Measurements from ENCODE around the gene DCTD. TPM values are rescaled to one million over a fixed set of nuclear protein-coding genes. Genes with fewer than 3 reads are reported as not detected.
A peak's percentile ranks its signal among the peaks of the same experiment; 100 is the strongest.

Gene DCTD
- total and polyA plus RNA-seq, 5 donors from 2014 or later: 57.5 to 104 (median 85.8) TPM

DNA sequence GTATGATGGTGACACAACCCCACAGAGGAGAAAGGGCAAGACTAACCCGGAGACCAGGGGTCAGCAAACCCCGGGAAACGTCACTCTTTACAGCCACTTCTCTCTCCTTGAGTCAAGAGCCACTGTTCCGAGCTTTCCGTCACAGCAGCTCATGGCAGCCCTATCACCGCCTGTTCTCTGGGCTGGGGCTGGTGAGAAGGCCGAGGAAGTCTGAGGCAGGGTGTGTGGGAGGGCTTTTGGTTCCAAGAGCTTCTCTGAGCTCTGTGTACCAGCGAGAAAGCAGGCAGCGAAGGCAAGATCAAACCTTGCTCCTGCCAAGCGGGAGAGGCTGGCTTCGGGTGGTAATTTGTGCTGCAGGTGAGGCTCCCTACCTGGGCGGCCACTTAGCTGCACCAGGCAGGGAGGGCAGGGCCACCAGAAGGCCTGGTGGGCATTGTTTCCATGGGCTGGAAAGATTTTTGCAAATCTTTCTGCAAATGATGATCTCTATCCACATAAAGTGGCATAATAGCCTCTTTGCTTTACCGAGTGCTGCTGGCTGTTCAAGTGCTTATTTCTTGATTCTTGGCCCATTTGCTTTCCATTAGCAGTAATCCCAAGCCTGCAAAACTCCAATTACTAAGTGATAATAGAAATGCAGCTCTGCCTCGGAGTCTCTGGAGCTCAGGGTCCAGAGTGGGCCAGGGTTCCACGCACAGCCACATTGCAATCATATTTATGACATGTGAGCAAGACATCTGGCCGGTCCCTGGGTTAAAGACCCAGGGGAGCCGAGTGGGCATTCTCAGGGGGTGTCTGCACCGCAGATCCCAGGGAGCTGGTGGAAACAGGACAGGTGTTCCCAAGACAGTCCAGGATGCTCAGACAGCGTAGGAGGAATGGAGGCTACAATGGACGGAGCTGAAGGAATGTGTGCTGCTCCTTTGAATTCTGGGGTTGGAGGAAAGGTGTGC is 41.5 kb downstream of the DCTD start:
- Mint-ChIP-seq H3K27ac (peak overlapping the region in 2 of 3 donors; percentile 17 to 25), H3K4me1 (peaks cover 0 to 4% (median 0%) of the 10 kb centered on the region in 4 donors), H3K4me3 (no peak overlapping the region), H3K36me3 (peaks cover 39% of the 10 kb centered on the region), H3K27me3 (no peaks in the 10 kb centered on the region), H3K9me3 (no peaks in the 10 kb centered on the region)
- Histone ChIP-seq H3K4me1 (ENCODE audit: control insufficient read depth, insufficient read depth, low read length, poor library complexity, severe bottlenecking) (no peaks in the 10 kb centered on the region), H3K36me3 (ENCODE audit: control insufficient read depth, insufficient read depth, low read length) (no peaks in the 10 kb centered on the region), H3K9me3 (ENCODE audit: control insufficient read depth in 2 of 2, low read length in 2 of 2) (no peaks in the 10 kb centered on the region), H3K27me3 (ENCODE audit: control insufficient read depth, insufficient read depth, low read length) (no peaks in the 10 kb centered on the region), H3K4me3 (ENCODE audit: low read depth, low read length) (no peak overlapping the region), H3K27ac (ENCODE audit: insufficient read depth, low read length, poor library complexity, severe bottlenecking) (no peak overlapping the region)
- no peak for ATAC-seq (ENCODE audit: low read depth in 2 of 2)
- DNase-seq: no peak

DNA sequence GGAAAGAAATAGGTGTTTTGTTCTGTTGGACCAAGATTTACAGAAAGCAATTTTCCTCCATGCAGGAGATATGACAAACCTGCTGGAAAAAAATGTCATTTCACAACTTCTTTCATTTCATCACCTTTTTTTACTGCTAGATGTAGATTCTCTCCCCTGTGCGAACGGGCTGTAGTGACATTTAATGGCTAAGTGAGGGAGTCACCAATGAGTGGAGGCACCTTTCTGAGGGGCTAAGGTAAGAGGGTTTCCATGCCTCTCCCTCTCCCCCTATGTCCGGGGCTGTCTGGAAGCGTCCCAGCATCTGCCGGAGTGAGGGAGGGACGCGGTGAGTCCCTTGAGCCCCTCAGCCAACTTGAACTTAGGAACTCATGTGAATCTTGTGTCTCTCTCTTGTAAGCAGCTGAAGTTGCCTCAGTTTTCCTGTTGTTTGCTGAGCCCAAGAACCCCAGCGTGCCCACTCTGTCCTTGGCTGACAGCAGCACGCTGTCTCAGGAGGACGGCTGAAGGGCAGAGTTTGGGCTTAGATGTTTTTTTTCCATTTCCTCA is 42.3 kb downstream of the DCTD start:
- H3K27me3 ChIP-seq (ENCODE audit: control insufficient read depth, insufficient read depth, low read length): no peaks in the 10 kb centered on the region
- no peaks in the 10 kb centered on the region for H3K27me3 Mint-ChIP-seq
- no peaks in the 10 kb centered on the region for H3K4me1 ChIP-seq (ENCODE audit: control insufficient read depth, insufficient read depth, low read length, poor library complexity, severe bottlenecking)
- H3K36me3 Mint-ChIP-seq: peaks cover 35% of the 10 kb centered on the region
- no peak overlapping the region for H3K4me3 Mint-ChIP-seq
- no peak for DNase-seq
- H3K27ac Mint-ChIP-seq: no peak overlapping the region
- H3K27ac ChIP-seq (ENCODE audit: insufficient read depth, low read length, poor library complexity, severe bottlenecking): no peak overlapping the region
- H3K9me3 Mint-ChIP-seq: no peaks in the 10 kb centered on the region
- no peak overlapping the region for H3K4me3 ChIP-seq (ENCODE audit: low read depth, low read length)
- H3K36me3 ChIP-seq (ENCODE audit: control insufficient read depth, insufficient read depth, low read length): no peaks in the 10 kb centered on the region
- H3K9me3 ChIP-seq (ENCODE audit: control insufficient read depth in 2 of 2, low read length in 2 of 2): no peaks in the 10 kb centered on the region
- ATAC-seq (ENCODE audit: low read depth in 2 of 2): no peak
- peaks cover 0 to 4% (median 0%) of the 10 kb centered on the region in 4 donors for H3K4me1 Mint-ChIP-seq

DNA sequence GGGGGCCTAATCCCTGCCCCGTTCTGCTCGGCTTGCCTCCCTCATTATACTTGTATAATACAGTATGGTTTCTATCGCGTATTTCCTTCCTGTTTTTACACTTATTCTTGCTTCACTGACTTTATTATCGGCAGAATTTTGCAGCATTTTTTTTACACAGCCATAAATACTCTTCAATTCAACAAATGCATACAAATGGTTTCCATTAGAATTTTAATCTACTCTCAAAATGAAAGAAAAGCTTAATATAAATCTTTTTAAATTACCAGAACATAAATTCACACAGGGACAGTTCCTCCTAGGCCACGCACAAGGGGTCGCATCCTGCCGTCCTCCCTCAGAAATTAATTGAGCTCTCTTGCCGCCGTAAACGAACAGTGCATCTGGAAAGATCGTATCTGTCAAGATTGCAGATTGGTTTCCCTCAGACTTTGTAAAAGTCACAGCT is 42.9 kb downstream of the DCTD start:
- no peak overlapping the region for H3K27ac Mint-ChIP-seq
- Histone ChIP-seq H3K4me1 (ENCODE audit: control insufficient read depth, insufficient read depth, low read length, poor library complexity, severe bottlenecking) (no peaks in the 10 kb centered on the region), H3K36me3 (ENCODE audit: control insufficient read depth, insufficient read depth, low read length) (no peaks in the 10 kb centered on the region), H3K9me3 (ENCODE audit: control insufficient read depth in 2 of 2, low read length in 2 of 2) (no peaks in the 10 kb centered on the region), H3K27me3 (ENCODE audit: control insufficient read depth, insufficient read depth, low read length) (no peaks in the 10 kb centered on the region), H3K27ac (ENCODE audit: insufficient read depth, low read length, poor library complexity, severe bottlenecking) (no peak overlapping the region), H3K4me3 (ENCODE audit: low read depth, low read length) (no peak overlapping the region)
- H3K27me3 Mint-ChIP-seq: no peaks in the 10 kb centered on the region
- ATAC-seq (ENCODE audit: low read depth in 2 of 2) (no peak), DNase-seq (no peak)
- no peak overlapping the region for H3K4me3 Mint-ChIP-seq
- H3K9me3 Mint-ChIP-seq: no peaks in the 10 kb centered on the region
- H3K4me1 Mint-ChIP-seq: peaks cover 0 to 4% (median 0%) of the 10 kb centered on the region in 4 donors
- H3K36me3 Mint-ChIP-seq: peaks cover 35% of the 10 kb centered on the region

DNA sequence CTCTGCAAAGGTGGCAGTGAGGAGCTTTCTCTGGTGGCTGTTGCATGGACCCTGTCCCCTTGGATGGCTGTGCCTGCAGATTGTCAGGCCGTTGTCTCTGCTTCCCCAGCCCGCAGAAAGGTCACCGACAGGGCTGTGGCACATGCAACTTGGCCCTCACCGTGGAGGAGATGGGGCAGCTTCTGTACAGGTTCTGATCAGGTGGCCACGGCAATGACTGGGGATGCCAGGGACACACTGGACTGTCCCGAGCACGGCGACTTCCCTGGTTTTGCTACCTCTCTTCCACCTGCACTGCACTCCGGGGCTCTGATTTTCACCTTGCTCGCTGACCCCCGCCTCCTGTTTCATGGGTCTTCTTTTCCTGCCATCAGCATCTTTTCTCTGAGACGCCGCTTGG is 43.5 kb downstream of the DCTD start:
- Mint-ChIP-seq H3K9me3 (no peaks in the 10 kb centered on the region), H3K4me3 (no peak overlapping the region), H3K27me3 (no peaks in the 10 kb centered on the region), H3K27ac (no peak overlapping the region), H3K4me1 (peaks cover 0 to 4% (median 0%) of the 10 kb centered on the region in 4 donors), H3K36me3 (peaks cover 35% of the 10 kb centered on the region)
- Histone ChIP-seq H3K27ac (ENCODE audit: insufficient read depth, low read length, poor library complexity, severe bottlenecking) (no peak overlapping the region), H3K9me3 (ENCODE audit: control insufficient read depth in 2 of 2, low read length in 2 of 2) (no peaks in the 10 kb centered on the region), H3K36me3 (ENCODE audit: control insufficient read depth, insufficient read depth, low read length) (no peaks in the 10 kb centered on the region), H3K27me3 (ENCODE audit: control insufficient read depth, insufficient read depth, low read length) (no peaks in the 10 kb centered on the region), H3K4me1 (ENCODE audit: control insufficient read depth, insufficient read depth, low read length, poor library complexity, severe bottlenecking) (no peaks in the 10 kb centered on the region), H3K4me3 (ENCODE audit: low read depth, low read length) (no peak overlapping the region)
- ATAC-seq (ENCODE audit: low read depth in 2 of 2) (no peak), DNase-seq (no peak)

DNA sequence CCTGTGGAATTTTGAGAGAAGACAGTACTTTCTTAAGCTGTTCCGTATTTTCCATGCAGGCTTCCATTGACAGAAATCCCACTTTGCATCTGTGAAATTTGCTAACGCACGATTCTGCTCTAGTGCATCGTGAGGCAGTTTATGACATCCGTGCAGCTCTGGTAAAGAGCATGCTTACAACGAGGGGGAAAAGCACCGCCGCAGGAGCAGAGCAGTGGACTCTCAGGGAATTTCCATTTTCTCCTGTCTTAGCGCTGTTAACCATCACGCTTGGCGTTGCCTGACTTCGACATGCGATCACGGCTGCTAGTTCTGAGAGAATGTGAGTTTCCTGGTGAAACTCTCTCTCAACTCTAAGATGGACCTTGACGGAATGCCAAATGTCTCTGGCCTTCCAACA is 43.9 kb downstream of the DCTD start:
- Mint-ChIP-seq H3K4me1 (peaks cover 0 to 4% (median 0%) of the 10 kb centered on the region in 4 donors), H3K27ac (no peak overlapping the region), H3K4me3 (no peak overlapping the region), H3K9me3 (no peaks in the 10 kb centered on the region), H3K36me3 (peaks cover 35% of the 10 kb centered on the region), H3K27me3 (no peaks in the 10 kb centered on the region)
- H3K36me3 ChIP-seq (ENCODE audit: control insufficient read depth, insufficient read depth, low read length): no peaks in the 10 kb centered on the region
- H3K27me3 ChIP-seq (ENCODE audit: control insufficient read depth, insufficient read depth, low read length): no peaks in the 10 kb centered on the region
- DNase-seq (no peak), ATAC-seq (ENCODE audit: low read depth in 2 of 2) (no peak)
- no peak overlapping the region for H3K27ac ChIP-seq (ENCODE audit: insufficient read depth, low read length, poor library complexity, severe bottlenecking)
- H3K9me3 ChIP-seq (ENCODE audit: control insufficient read depth in 2 of 2, low read length in 2 of 2): no peaks in the 10 kb centered on the region
- no peaks in the 10 kb centered on the region for H3K4me1 ChIP-seq (ENCODE audit: control insufficient read depth, insufficient read depth, low read length, poor library complexity, severe bottlenecking)
- H3K4me3 ChIP-seq (ENCODE audit: low read depth, low read length): no peak overlapping the region

DNA sequence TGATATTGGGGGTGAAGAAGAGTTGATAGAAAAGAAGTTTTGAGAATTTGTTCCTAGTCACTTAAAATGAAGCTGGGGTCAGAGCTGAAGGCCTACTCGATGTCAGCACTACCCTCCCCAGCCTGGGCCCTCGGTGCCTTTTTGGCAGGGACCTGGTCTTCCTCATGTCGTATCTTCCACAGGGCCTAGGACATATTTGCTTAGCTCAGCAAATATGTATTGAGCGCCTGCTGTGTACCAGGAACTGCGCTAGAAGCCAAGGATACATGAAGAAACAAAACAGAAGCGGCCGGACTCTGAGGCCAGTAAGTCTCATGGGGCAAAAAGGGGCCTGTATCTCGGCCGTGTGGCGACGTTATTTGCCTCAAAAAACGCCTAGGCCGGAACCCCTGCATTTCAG is 44.3 kb downstream of the DCTD start:
- Mint-ChIP-seq H3K4me1 (peaks cover 0 to 4% (median 0%) of the 10 kb centered on the region in 4 donors), H3K27me3 (no peaks in the 10 kb centered on the region), H3K9me3 (no peaks in the 10 kb centered on the region), H3K4me3 (no peak overlapping the region), H3K36me3 (peaks cover 32% of the 10 kb centered on the region), H3K27ac (no peak overlapping the region)
- Histone ChIP-seq H3K27me3 (ENCODE audit: control insufficient read depth, insufficient read depth, low read length) (no peaks in the 10 kb centered on the region), H3K9me3 (ENCODE audit: control insufficient read depth in 2 of 2, low read length in 2 of 2) (no peaks in the 10 kb centered on the region), H3K4me3 (ENCODE audit: low read depth, low read length) (no peak overlapping the region), H3K27ac (ENCODE audit: insufficient read depth, low read length, poor library complexity, severe bottlenecking) (no peak overlapping the region), H3K4me1 (ENCODE audit: control insufficient read depth, insufficient read depth, low read length, poor library complexity, severe bottlenecking) (no peaks in the 10 kb centered on the region), H3K36me3 (ENCODE audit: control insufficient read depth, insufficient read depth, low read length) (no peaks in the 10 kb centered on the region)
- no peak for DNase-seq
- no peak for ATAC-seq (ENCODE audit: low read depth in 2 of 2)

DNA sequence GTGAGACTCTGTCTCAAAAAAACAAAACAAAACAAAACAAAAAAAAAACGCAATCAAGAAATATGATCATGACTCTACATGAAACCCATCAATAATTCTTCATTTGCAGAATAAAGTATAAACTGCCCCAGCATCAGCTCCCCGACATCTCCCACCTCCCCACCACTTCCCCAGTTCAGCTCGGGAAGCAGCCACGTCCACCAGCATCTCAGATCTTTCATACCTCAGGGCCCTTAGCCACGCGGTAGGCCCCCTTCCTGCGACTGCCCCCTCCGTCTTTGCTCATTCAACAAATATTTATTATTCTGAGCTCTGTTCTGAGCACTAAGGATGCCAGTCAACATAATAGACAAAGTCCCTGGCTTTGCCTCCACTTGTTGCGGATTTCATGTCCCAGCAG is 45.6 kb downstream of the DCTD start:
- Mint-ChIP-seq H3K27ac (no peak overlapping the region), H3K4me1 (no peaks in the 10 kb centered on the region), H3K4me3 (no peak overlapping the region), H3K9me3 (no peaks in the 10 kb centered on the region), H3K36me3 (peaks cover 23% of the 10 kb centered on the region), H3K27me3 (no peaks in the 10 kb centered on the region)
- no peak for DNase-seq
- ATAC-seq (ENCODE audit: low read depth in 2 of 2): no peak
- H3K27me3 ChIP-seq (ENCODE audit: control insufficient read depth, insufficient read depth, low read length): no peaks in the 10 kb centered on the region
- no peaks in the 10 kb centered on the region for H3K36me3 ChIP-seq (ENCODE audit: control insufficient read depth, insufficient read depth, low read length)
- no peaks in the 10 kb centered on the region for H3K4me1 ChIP-seq (ENCODE audit: control insufficient read depth, insufficient read depth, low read length, poor library complexity, severe bottlenecking)
- no peaks in the 10 kb centered on the region for H3K9me3 ChIP-seq (ENCODE audit: control insufficient read depth in 2 of 2, low read length in 2 of 2)
- no peak overlapping the region for H3K4me3 ChIP-seq (ENCODE audit: low read depth, low read length)
- no peak overlapping the region for H3K27ac ChIP-seq (ENCODE audit: insufficient read depth, low read length, poor library complexity, severe bottlenecking)

Measured in CD4-positive, CD25-positive, alpha-beta regulatory T cell (primary cell).